Lower leg skin (tissue), 4 donors: Measurements from ENCODE around the gene SPAG7. TPM values are rescaled to one million over a fixed set of nuclear protein-coding genes. Genes with fewer than 3 reads are reported as not detected.

Source experiments
- DNase-seq, 2 donors: peaks; one replicate each; pipeline ENCODE4 v3.0.0-alpha.2; 2019; ENCODE audit warnings: low spot score in 2 of 2
- H3K4me3 ChIP-seq: fragments of 200-600 bp; sonication (generic); 2 replicates; pipeline ENCODE4 v1.5.1; 2017; ENCODE audit warnings: mild to moderate bottlenecking, low read depth; ENCODE audit not compliant: poor library complexity, severe bottlenecking
- CTCF ChIP-seq, 3 donors: fragments of 450-650 bp; IDR thresholded peaks; one replicate each; pipeline ENCODE4 v1.5.1; 2016; ENCODE audit warnings: antibody characterized with exemption in 3 of 3, mild to moderate bottlenecking in 3 of 3, moderate library complexity in 2 of 3
- POLR2A ChIP-seq, 2 donors: fragments of 450-650 bp; IDR thresholded peaks; one replicate each; pipeline ENCODE4 v1.6.1; 2016 to 2017; ENCODE audit warnings: antibody characterized with exemption in 2 of 2, mild to moderate bottlenecking in 1 of 2, moderate library complexity in 1 of 2
- WGBS, 2 donors: methylation state at CpG; one replicate each; pipeline ENCODE4 v1.1.5; 2018; 5-methylcytosine and 5-hydroxymethylcytosine counted together
- intact Hi-C: fragments of 100-400 bp; cut with DNase I; formaldehyde crosslinking; loops from one replicate; pipeline ENCODE4 v1.15.0; 2023; ENCODE audit warnings: low total_unique reads
- total RNA-seq, 4 donors: library from RNA; depleted of rRNA; stranded (reverse); fragments of >200 nt; gene quantifications; one replicate each; pipeline ENCODE4 v1.1.0, GENCODE V29; 2016

SPAG7 gene
- total RNA-seq, 4 donors from 2014 or later = 35.1 to 64.0 (median 51.7) TPM

GRCh38 chr17:4994081-4994595, 26.5 kb upstream of the SPAG7 start:
- DNase-seq = no peak
- TF ChIP-seq POLR2A (IDR thresholded peaks at IDR 0.05) (no peak), CTCF (IDR thresholded peaks at IDR 0.05) (no peak)
- intact Hi-C loops = no loop called here
- WGBS, 2 donors = 83 to 85% methylated on average over 6 of the region's 6 CpGs
- no peak overlapping the region for H3K4me3 ChIP-seq

- peak overlapping the region; percentile 77 for H3K4me3 ChIP-seq
- WGBS, 2 donors = 2% methylated on average over 27 to 30 of the region's 30 CpGs
- intact Hi-C loops = loop anchor here (10.0 kb wide), 1 partner anchor 67 kb away; no protein-coding TSS in a partner anchor
- DNase-seq = no peak
- TF ChIP-seq CTCF (IDR thresholded peaks at IDR 0.05) = no peak
- TF ChIP-seq POLR2A (IDR thresholded peaks at IDR 0.05) = no peak
These were observed 20.4 kb upstream of the SPAG7 start for GRCh38 chr17:4987767-4988567.

GRCh38 chr17:4986951-4987766, 19.5 kb upstream of the SPAG7 start, which contains the start of gene CAMTA2:
Gene CAMTA2, minus strand, starts transcription at chr17:4987675. Its CDS starts 1,453 bp downstream, at chr17:4986222.
- intact Hi-C loops = loop anchor here (10.0 kb wide), 1 partner anchor 68 kb away; no protein-coding TSS in a partner anchor
- DNase-seq = peak; percentile 88 to 98
- H3K4me3 ChIP-seq = peak within 1 kb of the TSS; percentile 77
- TF ChIP-seq CTCF (IDR thresholded peaks at IDR 0.05) = no peak
- peak in 1 of 2 donors; percentile 12 for TF ChIP-seq POLR2A (IDR thresholded peaks at IDR 0.05)
- WGBS, 2 donors = 1 to 2% methylated on average over 54 to 70 of the region's 78 CpGs

- DNase-seq = no peak
- TF ChIP-seq CTCF (IDR thresholded peaks at IDR 0.05) (no peak), POLR2A (IDR thresholded peaks at IDR 0.05) (no peak)
- intact Hi-C loops = loop anchor here (10.0 kb wide), 1 partner anchor 68 kb away; no protein-coding TSS in a partner anchor
- H3K4me3 ChIP-seq = peak overlapping the region; percentile 77
- WGBS, 2 donors = 17 to 18% methylated on average over 5 of the region's 5 CpGs
These were observed 18.8 kb upstream of the SPAG7 start for GRCh38 chr17:4986403-4986802.

- intact Hi-C loops = loop anchor here (10.0 kb wide), 1 partner anchor 72 kb away; no protein-coding TSS in a partner anchor
- 54 to 72% methylated on average over 5 of the region's 5 CpGs for WGBS, 2 donors
- no peak overlapping the region for H3K4me3 ChIP-seq
- no peak for DNase-seq
- TF ChIP-seq POLR2A (IDR thresholded peaks at IDR 0.05) (no peak), CTCF (IDR thresholded peaks at IDR 0.05) (no peak)
These were observed 14.7 kb upstream of the SPAG7 start for GRCh38 chr17:4982305-4982704.
